Tibial artery (tissue), 4 donors: ENCODE measurements around the gene ILF2.

Source experiments
- DNase-seq, 2 donors: peaks; one replicate each; pipeline ENCODE4 v3.0.0-alpha.2; 2019
- H3K27ac ChIP-seq, 2 donors: fragments of 200-600 bp; sonication (generic) in 1 of 2; 1 replicate in 1 of 2; 2 replicates in 1 of 2; pipeline ENCODE4 v1.5.1; 2018 to 2019; ENCODE audit warnings: mild to moderate bottlenecking in 1 of 2
- H3K27me3 ChIP-seq, 2 donors: fragments of 200-600 bp; sonication (generic) in 1 of 2; one replicate each; pipeline versions ENCODE4 v1.5.1 to v1.6.0; 2016 to 2019
- H3K36me3 ChIP-seq, 3 donors: fragments of 200-600 bp; sonication (generic) in 2 of 3; one replicate each; pipeline ENCODE4 v1.5.1; 2016 to 2019; ENCODE audit warnings: mild to moderate bottlenecking in 2 of 3
- H3K4me1 ChIP-seq, 4 donors: fragments of 200-600 bp; sonication (generic) in 2 of 4; 1 replicate in 3 of 4; 2 replicates in 1 of 4; pipeline ENCODE4 v1.5.1; 2016 to 2019
- H3K4me3 ChIP-seq, 2 donors: fragments of 200-600 bp; sonication (generic) in 1 of 2; 1 replicate in 1 of 2; 2 replicates in 1 of 2; pipeline ENCODE4 v1.5.1; 2018 to 2019; ENCODE audit warnings: mild to moderate bottlenecking in 2 of 2
- H3K9me3 ChIP-seq, 3 donors: fragments of 200-600 bp; sonication (generic) in 1 of 3; one replicate each; pipeline ENCODE4 v1.5.1; 2016 to 2019
- CTCF ChIP-seq, 2 experiments: fragments of 200-600 bp in 1 of 2; fragments of 450-650 bp in 1 of 2; IDR thresholded peaks; one replicate each; pipeline ENCODE4 v1.5.1; 2017 to 2019; ENCODE audit warnings: antibody characterized with exemption in 2 of 2, mild to moderate bottlenecking in 1 of 2, moderate library complexity in 1 of 2
- intact Hi-C: fragments of 100-400 bp; cut with DNase I; formaldehyde crosslinking; loops from one replicate; pipeline ENCODE4 v1.15.0; 2023; ENCODE audit warnings: low total_unique reads

ILF2 gene

GRCh38 chr1:153638261-153638660 is 32.5 kb downstream of the ILF2 start:
- TF ChIP-seq CTCF (IDR thresholded peaks at IDR 0.05), result no peak
- intact Hi-C loops, result no loop called here
- Histone ChIP-seq H3K27ac (peak overlapping the region in 1 of 2 donors; percentile 98), H3K36me3 (peaks cover 70 to 73% (median 71%) of the 10 kb centered on the region in 3 donors), H3K4me1 (peaks cover 0 to 49% (median 25%) of the 10 kb centered on the region in 4 donors), H3K4me3 (no peak overlapping the region), H3K9me3 (no peaks in the 10 kb centered on the region), H3K27me3 (no peaks in the 10 kb centered on the region)
- peak in 1 of 2 donors; percentile 12 for DNase-seq

GRCh38 chr1:153636312-153636711 is 34.5 kb downstream of the ILF2 start:
- Histone ChIP-seq H3K4me1 (peaks cover 0 to 53% (median 27%) of the 10 kb centered on the region in 4 donors), H3K27ac (peak overlapping the region in 1 of 2 donors; percentile 98), H3K27me3 (no peaks in the 10 kb centered on the region), H3K4me3 (no peak overlapping the region), H3K36me3 (peaks cover 52 to 53% (median 52%) of the 10 kb centered on the region in 3 donors), H3K9me3 (no peaks in the 10 kb centered on the region)
- TF ChIP-seq CTCF (IDR thresholded peaks at IDR 0.05), result no peak
- intact Hi-C loops, result no loop called here
- DNase-seq, result no peak

GRCh38 chr1:153635872-153636271 is 34.9 kb downstream of the ILF2 start:
- H3K27me3 ChIP-seq, result no peaks in the 10 kb centered on the region
- TF ChIP-seq CTCF (IDR thresholded peaks at IDR 0.05), result no peak
- H3K9me3 ChIP-seq, result no peaks in the 10 kb centered on the region
- peak overlapping the region; percentile 98 to 100 for H3K27ac ChIP-seq
- intact Hi-C loops, result no loop called here
- H3K4me1 ChIP-seq, result peaks cover 0 to 52% (median 27%) of the 10 kb centered on the region in 4 donors
- peaks cover 47 to 49% (median 48%) of the 10 kb centered on the region in 3 donors for H3K36me3 ChIP-seq
- peak overlapping the region in 1 of 2 donors; percentile 89 for H3K4me3 ChIP-seq
- no peak for DNase-seq

- Histone ChIP-seq H3K27me3 (no peaks in the 10 kb centered on the region), H3K4me3 (peak within 1 kb of the TSS; percentile 79 to 89), H3K36me3 (peaks cover 29 to 30% (median 29%) of the 10 kb centered on the region in 3 donors), H3K4me1 (peaks cover 0 to 60% (median 41%) of the 10 kb centered on the region in 4 donors), H3K9me3 (no peaks in the 10 kb centered on the region), H3K27ac (peak within 1 kb of the TSS; percentile 98 to 100)
- TF ChIP-seq CTCF (IDR thresholded peaks at IDR 0.05), result peak; percentile 8 to 58
- peak; percentile 99 for DNase-seq
- intact Hi-C loops, result no loop called here
Measured at GRCh38 chr1:153633754-153634665, 36.8 kb downstream of the ILF2 start, which contains the start of gene CHTOP. Gene CHTOP (plus strand): TSS chr1:153634066. CDS start chr1:153636589, 2,523 bp downstream.

- Histone ChIP-seq H3K36me3 (peaks cover 21 to 22% (median 22%) of the 10 kb centered on the region in 3 donors), H3K27me3 (no peaks in the 10 kb centered on the region), H3K9me3 (no peaks in the 10 kb centered on the region), H3K4me3 (peak overlapping the region; percentile 79 to 89), H3K27ac (peak overlapping the region; percentile 98 to 100), H3K4me1 (peaks cover 0 to 64% (median 43%) of the 10 kb centered on the region in 4 donors)
- no peak for TF ChIP-seq CTCF (IDR thresholded peaks at IDR 0.05)
- DNase-seq, result no peak
- intact Hi-C loops, result no loop called here
Measured at GRCh38 chr1:153633161-153633753, 37.5 kb downstream of the ILF2 start.
